Renal cortex interstitium (tissue), 11 donors: ENCODE measurements around the gene CLEC2B. TPM values are rescaled to one million over a fixed set of nuclear protein-coding genes. Genes with fewer than 3 reads are reported as not detected.

Source experiments
- DNase-seq, 11 donors: peaks; one replicate each; pipeline ENCODE4 v3.0.0-alpha.2; 2013; ENCODE audit warnings: low read depth in 9 of 11, low spot score in 4 of 11; ENCODE audit errors: extremely low read depth in 1 of 11
- polyA plus RNA-seq, 3 donors: library from polyadenylated mRNA; unstranded; fragments of 120-200 nt; gene quantifications; one replicate each; pipeline ENCODE4 v1.2.1, GENCODE V29; 2013; ENCODE audit not compliant: insufficient read length in 3 of 3

CLEC2B gene
- polyA plus RNA-seq, 3 donors, result 2.2 to 3.7 (median 3.1) TPM

DNA sequence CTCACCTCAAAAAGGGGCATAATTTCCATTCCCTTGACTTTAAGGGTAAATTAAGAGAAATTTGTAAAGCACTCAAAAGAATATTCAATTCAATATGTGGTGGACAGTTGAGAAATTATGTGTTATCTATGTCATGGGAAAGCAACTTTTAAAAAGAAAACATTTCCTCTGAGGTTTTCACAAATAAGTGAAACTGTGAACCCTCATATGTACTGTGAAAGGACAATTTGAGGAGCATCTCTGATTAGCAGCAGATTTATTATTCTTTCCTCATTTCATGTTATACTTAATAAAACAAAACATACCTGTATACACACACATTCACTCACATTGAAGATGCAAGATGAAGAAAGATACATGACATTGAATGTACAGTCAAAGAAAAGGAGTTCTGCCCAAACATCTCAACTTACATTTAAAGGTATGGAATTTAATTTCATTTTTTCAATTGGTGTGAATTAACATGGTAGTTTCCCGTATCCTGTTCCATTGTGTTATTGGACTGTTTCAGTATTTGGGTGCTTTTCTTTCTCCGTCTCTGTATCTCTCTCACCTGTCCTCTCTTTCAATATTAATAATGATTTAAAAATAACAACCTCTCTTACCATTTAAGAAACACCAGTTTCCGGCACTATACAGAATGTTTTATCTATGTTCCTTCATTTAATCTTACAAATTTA lies 41.8 kb downstream of the CLEC2B start, which contains the start of gene KLRF1:
Gene KLRF1 (plus strand): TSS at position 273 of the 680 bp plus-strand sequence. CDS start 64 bp downstream, at position 337.
- no peak for DNase-seq

DNA sequence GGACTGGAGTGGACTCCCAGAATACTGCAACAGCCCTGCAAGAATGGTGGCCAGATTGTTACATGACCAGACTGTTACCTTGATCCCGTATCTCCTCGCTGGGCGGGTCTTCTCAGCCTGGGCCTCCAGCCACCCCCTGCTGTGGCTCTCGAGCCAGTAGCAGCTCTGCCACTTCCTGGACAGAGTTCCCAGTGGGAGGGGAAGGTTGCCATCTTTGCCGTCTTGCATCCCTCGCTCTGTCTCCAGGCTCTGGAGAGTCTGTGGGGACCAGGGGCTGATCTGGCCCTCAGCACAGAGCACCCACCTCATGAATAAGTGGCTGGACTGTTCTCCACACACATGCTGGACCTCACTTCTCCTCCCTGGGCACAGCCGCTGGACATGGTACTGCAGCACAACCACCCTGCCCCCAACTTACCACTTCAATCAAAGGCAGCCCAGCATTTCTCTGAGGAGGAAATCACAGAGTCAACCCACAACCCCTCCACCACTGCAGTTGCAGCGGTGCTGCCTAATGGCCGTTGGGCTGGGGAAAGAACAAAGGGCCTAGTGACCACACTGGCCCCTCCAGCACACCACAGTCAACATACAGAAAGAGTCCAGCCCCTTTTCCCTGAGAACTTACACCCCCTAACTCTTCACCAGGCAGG lies 48.7 kb downstream of the CLEC2B start:
- DNase-seq, result no peak

DNA sequence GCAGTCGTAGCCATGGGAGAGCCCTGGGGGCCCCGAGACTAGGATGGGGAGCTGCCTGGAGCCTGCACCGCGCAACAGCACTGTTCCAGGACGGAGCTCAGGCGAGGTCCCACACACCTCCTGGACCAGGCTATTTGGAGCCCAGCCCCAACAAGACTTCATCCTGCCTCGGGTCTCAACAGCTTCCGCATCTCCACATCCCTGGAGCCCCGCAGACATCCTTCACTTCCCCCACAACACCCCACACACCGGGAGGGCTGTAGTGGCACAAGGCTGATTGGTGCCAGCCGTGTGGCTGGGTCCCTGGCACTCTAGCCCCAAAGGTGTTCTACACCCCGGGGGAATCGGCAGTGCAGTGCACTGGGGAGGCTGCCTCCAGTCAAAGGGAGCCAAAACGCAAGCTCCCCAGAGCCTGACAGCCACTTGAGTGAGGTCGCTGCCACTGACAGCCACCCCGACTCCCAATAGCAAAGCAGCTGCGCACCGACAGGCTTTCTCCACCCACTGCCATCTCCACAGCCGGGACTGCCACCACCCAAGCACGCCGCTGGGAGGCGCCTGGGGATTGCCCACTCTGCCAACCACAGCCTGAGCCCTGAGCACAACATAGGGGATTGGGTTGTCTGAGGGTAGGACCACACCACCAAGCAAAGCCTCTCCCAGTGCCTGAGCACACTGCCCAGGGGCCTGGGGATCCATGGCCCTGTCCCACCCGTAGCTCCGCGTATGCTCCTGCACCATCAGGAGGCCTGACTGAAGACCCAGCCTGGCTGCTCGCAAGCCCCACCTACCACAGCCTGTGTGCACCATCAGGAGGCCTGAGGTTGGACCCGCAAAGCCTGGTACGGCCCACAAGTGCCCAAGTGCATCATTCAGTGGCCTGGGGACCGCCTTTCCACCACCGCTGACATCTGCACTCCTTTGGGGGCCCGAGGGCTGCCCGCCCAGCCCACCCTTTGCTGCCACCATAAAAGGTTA lies 55.0 kb downstream of the CLEC2B start:
- no peak for DNase-seq

DNA sequence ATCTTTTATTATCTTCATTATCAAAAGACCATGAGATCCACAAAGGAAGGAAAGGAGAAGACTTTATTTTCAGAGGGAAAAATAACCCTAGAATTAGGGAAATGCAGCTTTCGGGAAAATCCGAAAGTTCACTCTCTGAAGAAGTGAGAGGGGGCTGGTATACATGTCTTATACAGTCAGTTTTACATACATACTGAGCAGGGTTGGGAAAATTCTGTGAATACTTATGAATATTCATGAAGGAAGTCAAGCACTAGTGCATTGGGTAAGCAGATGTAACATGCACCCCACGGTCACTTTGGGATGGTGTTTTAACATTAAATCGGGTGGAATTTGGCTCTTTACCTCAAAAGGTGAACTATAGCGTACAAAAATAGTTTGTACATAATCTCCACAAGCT lies 57.5 kb downstream of the CLEC2B start:
- no peak for DNase-seq

DNA sequence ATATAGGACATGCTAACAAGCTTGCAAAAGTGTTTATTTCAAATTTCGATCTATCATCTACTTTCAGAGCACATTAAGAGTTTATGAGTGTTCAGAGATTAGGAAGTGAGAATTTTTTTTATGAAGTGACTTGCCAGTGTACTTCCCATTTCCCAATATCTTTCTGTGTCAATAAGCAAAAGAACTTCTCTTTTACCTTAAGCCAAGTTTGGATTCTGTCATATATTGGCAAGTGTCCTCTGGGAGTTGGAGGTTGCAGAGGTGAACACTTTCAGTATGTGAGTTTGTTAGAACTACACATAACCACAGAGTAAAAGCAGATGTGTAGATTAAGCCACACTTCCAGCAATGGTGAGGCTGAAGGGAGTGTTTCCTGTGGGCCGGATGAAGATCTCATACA lies 58.5 kb downstream of the CLEC2B start:
- DNase-seq, result no peak

DNA sequence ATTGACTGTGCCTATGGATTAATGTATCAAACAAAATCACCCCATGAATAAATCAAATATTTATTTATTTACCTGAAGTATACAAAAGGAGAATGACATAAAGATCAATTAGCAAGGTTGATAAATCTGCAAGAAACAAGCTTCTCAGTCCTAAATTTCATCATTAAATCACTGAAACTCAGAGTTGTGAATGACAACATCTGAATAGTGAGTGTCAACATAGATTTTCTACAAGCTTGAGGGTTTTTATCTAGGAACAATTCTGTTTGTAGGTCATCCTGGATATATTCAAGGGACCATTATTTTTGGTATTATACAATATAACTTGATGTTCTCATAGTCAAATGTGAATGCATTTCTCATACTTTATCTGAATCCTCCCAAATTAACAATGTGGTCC lies 59.3 kb downstream of the CLEC2B start:
- no peak for DNase-seq

DNA sequence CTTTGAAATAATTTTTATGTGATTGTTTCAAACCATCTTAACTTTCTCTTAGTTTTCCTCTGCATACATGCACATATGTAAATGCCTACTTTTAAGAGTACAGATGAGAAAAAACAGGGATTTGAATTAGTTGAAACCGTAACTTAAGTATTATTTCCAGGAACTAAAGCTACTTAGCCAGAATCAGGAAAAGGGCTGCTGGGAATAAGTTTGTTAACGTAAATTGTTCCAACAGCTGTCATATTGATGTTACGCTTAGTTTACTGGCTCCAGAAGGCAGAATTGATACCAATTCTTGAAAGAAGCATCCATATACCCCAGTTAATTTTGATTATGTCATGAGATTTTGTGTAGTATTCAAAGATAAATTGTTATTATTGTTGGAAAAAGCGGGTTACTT lies 59.8 kb downstream of the CLEC2B start:
- DNase-seq, result no peak

DNA sequence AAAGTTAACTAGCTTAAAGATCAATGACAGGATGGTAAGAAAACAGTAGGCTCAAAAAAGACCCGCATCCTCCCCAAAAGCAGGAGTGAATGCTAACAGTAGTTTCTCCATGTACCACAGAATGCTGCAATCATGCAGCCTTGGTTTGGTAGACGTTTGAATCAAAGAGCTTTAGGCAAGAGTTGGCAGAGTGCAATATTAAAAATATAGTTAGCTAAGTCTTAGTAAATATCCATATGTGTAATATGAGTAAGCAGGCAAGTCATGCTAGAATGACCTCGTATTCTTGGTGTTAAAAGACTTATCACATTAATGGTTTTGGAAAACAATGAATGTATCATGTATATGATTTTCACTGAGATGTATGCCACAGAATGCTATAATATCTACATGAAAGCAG lies 60.6 kb downstream of the CLEC2B start:
- no peak for DNase-seq

DNA sequence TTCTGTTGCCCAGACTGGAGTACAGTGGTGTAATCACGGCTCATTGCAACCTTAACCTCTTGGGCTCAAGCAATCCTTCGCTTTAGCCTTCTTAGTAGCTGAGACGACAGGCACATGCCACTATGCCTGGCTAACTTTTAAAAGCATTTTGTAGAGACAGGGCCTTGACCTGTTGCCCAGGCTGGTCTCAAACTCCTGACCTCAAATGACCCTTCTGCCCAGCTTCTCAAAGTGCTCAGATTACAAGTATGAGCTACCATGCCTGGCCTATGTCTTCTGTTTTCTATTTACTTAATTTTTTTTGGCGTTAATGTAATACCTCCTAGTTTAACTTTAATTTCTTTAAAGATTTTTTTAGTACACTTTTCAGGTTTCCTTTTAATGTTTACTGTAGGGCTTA lies 62.4 kb downstream of the CLEC2B start:
- DNase-seq, result no peak

DNA sequence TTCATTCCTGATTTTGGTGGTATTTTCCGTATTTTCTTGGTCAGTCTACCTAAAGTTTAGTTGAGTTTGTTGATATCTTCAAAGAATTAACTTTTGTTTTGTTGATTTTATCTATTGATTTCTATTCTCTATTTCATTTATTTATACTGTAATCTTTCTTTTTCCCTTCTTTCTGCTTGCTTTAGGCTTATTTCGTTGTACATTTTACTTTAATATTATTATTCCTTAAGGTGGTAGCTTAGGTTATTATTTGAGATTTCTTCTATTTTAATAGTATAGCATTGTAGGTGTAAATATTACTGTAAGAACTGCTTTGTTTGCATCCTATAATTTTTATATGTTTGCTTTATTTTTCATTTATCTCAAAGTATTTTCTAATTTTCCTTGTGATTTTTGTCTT lies 63.3 kb downstream of the CLEC2B start:
- DNase-seq, result no peak

Other genes starting within 250 kb of the CLEC2B start
- gene CLEC2D, start 199.6 kb downstream of the CLEC2B start, polyA plus RNA-seq, result 10 to 100 TPM; 11.3 to 24.4 (median 12.7) TPM
- under 1 TPM; 0.16 to 0.32 (median 0.30) TPM for gene CLECL1, start 136.3 kb downstream of the CLEC2B start, polyA plus RNA-seq
- 1 to 10 TPM; 1.3 to 5.2 (median 3.4) TPM for gene CD69, start 108.5 kb downstream of the CLEC2B start, polyA plus RNA-seq
- gene KLRF1, start 41.9 kb downstream of the CLEC2B start, polyA plus RNA-seq, result under 1 TPM; 0.36 to 0.88 (median 0.49) TPM
- gene KLRF2, start 12.1 kb upstream of the CLEC2B start, polyA plus RNA-seq, result not detected
- gene CLEC2A, start 63.0 kb upstream of the CLEC2B start, polyA plus RNA-seq, result not detected
- gene CLEC12A, start 102.1 kb upstream of the CLEC2B start, polyA plus RNA-seq, result 1 to 10 TPM; 1.1 to 1.6 (median 1.3) TPM
- 1 to 10 TPM in 2 of 3 donors, under 1 TPM in 1; 0.48 to 1.4 (median 1.4) TPM for gene CLEC1B, start 129.8 kb upstream of the CLEC2B start, polyA plus RNA-seq
- under 1 TPM in 2 of 3 donors, not detected in 1; 0.06 to 0.25 TPM for gene CLEC12B, start 141.3 kb upstream of the CLEC2B start, polyA plus RNA-seq
- gene CLEC9A, start 161.3 kb upstream of the CLEC2B start, polyA plus RNA-seq, result under 1 TPM; 0.22 to 0.39 (median 0.38) TPM
- gene CLEC1A, start 229.6 kb upstream of the CLEC2B start, polyA plus RNA-seq, result 1 to 10 TPM; 3.4 to 4.1 (median 3.6) TPM